Measurements from ENCODE around the gene ZBTB7C. TPM values are rescaled to one million over a fixed set of nuclear protein-coding genes. Genes with fewer than 3 reads are reported as not detected.

The ZBTB7C gene
- total RNA-seq, 1 donor from 2014 or later, result 1.0 TPM

DNA sequence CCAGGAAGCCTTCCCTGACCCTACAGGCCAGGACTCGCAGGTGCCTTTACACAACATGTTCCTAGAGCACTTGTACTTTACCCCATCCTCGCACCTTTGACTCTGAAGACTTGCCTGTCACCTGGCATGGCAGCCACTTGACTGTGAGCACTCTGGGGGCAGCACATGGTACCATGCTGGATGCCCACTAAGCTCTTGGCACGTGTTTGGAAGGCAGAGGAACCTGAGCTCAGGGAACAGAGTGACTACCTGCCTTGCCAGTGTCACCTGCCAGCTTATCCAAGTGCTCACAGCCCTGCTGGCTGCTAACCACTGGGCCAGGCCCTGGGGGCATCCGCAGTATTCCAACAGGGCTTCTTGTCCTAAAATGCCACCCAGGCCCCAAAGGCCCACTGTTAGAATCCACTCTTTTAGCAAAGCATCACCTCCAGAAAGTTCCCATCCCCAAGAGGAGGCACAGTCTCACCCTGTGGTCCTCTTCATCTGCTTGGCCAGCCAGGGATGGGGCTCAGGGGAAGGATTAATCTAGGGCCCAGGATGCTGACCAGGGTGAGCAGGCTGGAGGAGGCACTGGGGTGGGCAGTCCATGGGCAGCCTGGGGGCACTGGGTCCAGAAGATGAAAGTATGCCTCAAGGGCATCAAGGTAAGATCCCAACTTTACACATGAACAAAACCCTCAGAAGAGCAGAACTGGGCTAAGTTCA is 57.0 kb downstream of the ZBTB7C start:
- Mint-ChIP-seq H3K9me3 (no peaks in the 10 kb centered on the region), H3K27ac (no peak overlapping the region), H3K27me3 (ENCODE audit: insufficient read depth) (peaks cover 7% of the 10 kb centered on the region), H3K36me3 (ENCODE audit: low read depth) (no peaks in the 10 kb centered on the region), H3K4me1 (ENCODE audit: low read depth) (no peaks in the 10 kb centered on the region), H3K4me3 (no peak overlapping the region)
- DNase-seq (ENCODE audit: low spot score), result no peak
- intact Hi-C loops (cut with micrococcal nuclease), result no loop called here

DNA sequence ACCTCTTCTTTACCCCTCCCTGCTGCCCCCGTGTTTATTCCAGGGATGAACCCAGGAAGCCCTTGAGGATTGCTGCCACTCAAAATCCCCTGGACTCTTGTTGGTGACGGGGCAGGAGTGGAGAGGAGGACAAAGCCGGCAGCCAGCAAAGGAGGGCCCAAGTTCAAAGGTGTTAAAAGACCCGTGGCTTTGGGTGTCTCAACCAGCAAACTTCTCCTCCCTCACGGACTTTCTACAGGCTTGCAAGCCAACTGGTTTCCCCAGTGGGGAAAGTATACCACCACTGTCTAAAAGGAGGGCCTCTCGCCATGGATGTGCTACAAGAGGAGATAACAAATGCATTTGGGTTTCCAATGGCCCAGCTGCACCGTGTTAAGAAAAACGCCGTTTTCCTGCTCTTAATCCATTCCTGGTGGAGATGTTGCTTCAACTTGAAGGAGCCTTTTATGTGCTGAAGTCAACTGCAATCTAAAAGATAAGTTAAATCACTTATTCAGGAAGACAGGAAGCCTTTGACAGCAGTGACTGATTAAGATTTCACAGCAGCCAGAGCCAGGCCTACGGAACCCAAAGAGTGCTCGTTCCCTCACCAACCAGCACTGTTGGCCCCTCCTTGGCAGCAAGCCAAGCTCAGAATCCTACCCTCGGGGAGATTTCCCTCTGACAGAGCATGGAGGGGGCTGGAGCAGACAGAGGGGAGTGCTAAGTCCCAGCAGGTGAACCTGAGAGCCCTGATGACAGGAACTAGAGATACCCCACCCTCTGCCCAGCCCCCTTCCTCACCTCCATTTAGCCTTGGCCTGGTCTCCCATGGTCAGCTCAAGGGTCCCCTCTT is 57.8 kb downstream of the ZBTB7C start:
- Mint-ChIP-seq H3K36me3 (ENCODE audit: low read depth) (no peaks in the 10 kb centered on the region), H3K9me3 (no peaks in the 10 kb centered on the region), H3K4me1 (ENCODE audit: low read depth) (no peaks in the 10 kb centered on the region), H3K27me3 (ENCODE audit: insufficient read depth) (peaks cover 7% of the 10 kb centered on the region), H3K4me3 (no peak overlapping the region), H3K27ac (no peak overlapping the region)
- no peak for DNase-seq (ENCODE audit: low spot score)
- intact Hi-C loops (cut with micrococcal nuclease), result no loop called here

DNA sequence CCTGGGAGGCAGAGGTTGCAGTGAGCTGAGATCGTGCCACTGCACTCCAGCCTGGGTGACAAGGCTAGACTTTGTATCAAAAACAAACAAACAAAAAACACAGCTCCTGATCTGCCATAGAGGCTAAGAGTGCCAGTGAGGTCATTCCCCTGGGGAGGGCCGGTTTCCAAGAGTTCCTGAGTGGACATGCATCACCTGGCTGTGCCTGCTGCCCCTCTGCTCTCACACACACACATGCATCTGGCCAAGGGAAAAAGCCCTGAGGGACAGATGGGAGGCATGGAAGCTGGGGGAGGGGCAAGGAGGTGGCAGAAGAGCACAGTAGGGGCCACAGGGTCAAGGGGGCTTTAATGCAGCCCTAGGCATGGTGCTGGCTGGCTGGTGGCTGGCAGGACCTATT is 60.4 kb downstream of the ZBTB7C start:
- Mint-ChIP-seq H3K4me3 (no peak overlapping the region), H3K4me1 (ENCODE audit: low read depth) (no peaks in the 10 kb centered on the region), H3K27ac (no peak overlapping the region), H3K27me3 (ENCODE audit: insufficient read depth) (peaks cover 4% of the 10 kb centered on the region), H3K9me3 (no peaks in the 10 kb centered on the region), H3K36me3 (ENCODE audit: low read depth) (no peaks in the 10 kb centered on the region)
- DNase-seq (ENCODE audit: low spot score), result no peak
- intact Hi-C loops (cut with micrococcal nuclease), result no loop called here

DNA sequence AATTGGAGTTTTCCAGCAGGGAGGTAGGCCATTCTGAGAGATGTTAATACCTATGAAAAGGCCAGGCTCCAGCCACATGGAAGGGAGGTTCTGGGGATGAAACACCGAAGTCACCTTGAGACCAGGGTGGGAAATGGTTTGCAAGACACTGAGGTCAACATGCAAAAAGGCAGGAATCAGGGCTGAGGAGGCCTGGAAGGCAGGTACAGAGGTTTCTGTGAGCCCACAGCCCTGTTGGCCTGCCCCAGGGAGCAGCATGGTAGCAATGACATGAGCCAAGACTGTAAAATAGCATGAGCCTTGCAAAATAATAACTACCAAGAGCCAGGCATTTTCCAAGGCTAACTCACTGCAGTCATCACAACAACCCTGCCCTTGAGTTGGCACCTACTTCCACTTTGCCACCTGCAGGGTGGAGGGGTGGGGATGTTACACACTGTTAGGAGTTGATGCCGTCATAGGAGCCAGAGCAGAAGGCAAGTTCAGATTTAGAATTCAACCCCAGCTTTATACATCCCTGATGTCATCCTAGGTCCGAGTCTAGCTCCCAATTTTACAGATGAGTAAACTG is 61.3 kb downstream of the ZBTB7C start:
- peaks cover 8% of the 10 kb centered on the region for H3K27me3 Mint-ChIP-seq (ENCODE audit: insufficient read depth)
- intact Hi-C loops (cut with micrococcal nuclease), result no loop called here
- H3K27ac Mint-ChIP-seq, result no peak overlapping the region
- no peaks in the 10 kb centered on the region for H3K4me1 Mint-ChIP-seq (ENCODE audit: low read depth)
- H3K36me3 Mint-ChIP-seq (ENCODE audit: low read depth), result no peaks in the 10 kb centered on the region
- no peak overlapping the region for H3K4me3 Mint-ChIP-seq
- no peak for DNase-seq (ENCODE audit: low spot score)
- no peaks in the 10 kb centered on the region for H3K9me3 Mint-ChIP-seq

DNA sequence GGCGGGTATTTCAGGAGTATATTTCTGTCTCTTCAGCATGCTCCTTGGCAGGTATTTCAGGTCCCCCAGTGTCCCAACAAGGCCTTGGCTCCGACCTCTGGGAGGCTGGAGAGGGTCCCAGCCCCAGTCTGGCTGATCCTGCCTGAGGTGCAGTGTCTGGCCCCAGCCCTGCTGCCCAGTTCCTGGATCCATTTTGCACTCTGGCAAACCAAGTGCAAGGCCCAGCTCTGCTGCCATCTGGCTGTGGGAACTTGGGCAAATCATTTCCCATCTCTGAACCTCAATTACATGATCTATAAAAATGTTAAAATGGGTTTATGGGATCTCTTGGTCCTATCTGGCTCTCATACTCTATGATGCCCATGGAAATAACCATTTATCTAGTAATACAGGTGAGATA is 63.6 kb downstream of the ZBTB7C start:
- no peaks in the 10 kb centered on the region for H3K4me1 Mint-ChIP-seq (ENCODE audit: low read depth)
- H3K9me3 Mint-ChIP-seq, result no peaks in the 10 kb centered on the region
- no peak overlapping the region for H3K27ac Mint-ChIP-seq
- H3K4me3 Mint-ChIP-seq, result no peak overlapping the region
- DNase-seq (ENCODE audit: low spot score), result no peak
- intact Hi-C loops (cut with micrococcal nuclease), result no loop called here
- no peaks in the 10 kb centered on the region for H3K36me3 Mint-ChIP-seq (ENCODE audit: low read depth)
- H3K27me3 Mint-ChIP-seq (ENCODE audit: insufficient read depth), result peaks cover 5% of the 10 kb centered on the region

DNA sequence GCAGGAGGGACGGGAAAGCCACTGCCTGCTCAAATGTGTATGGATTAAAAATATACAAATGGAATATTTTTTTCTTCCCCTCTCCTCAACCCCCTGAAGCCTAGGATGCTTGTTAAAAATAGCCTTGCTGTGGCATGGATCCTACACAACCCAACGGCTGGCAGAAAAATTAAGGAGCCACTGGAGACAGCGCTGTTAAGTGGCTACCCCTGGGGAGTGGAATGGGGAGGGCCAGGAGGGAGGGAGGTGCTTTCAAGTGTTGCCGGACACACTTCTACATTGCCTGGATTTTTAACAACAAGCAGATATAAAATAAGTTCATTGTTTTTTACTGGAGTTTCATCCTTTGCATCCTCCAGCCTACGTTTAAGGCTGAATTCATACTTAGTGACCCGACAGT is 66.6 kb downstream of the ZBTB7C start:
- Mint-ChIP-seq H3K4me1 (ENCODE audit: low read depth) (no peaks in the 10 kb centered on the region), H3K27ac (no peak overlapping the region), H3K36me3 (ENCODE audit: low read depth) (no peaks in the 10 kb centered on the region), H3K27me3 (ENCODE audit: insufficient read depth) (peaks cover 9% of the 10 kb centered on the region), H3K9me3 (no peaks in the 10 kb centered on the region), H3K4me3 (no peak overlapping the region)
- intact Hi-C loops (cut with micrococcal nuclease), result no loop called here
- no peak for DNase-seq (ENCODE audit: low spot score)

DNA sequence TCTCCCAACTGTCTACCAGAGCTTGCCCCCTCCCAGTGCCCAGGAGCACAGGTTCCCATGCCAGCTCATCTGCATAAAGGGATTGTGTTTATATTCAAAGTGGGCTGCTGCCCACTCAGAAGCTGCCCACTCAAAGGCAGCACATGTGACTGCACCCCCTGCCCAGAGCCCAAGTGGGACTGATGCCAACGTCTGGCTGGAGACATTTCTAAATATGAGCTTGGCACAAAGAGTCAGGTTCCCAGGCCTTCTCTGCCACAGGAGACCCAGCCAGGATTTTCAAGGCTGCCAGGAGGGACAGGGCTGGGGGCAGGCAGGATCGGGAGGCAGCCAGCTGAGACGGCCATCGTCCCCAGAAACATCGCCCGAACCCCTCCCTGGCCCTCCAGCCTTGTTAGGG is 67.1 kb downstream of the ZBTB7C start:
- Mint-ChIP-seq H3K4me3 (no peak overlapping the region), H3K4me1 (ENCODE audit: low read depth) (no peaks in the 10 kb centered on the region), H3K9me3 (no peaks in the 10 kb centered on the region), H3K27ac (no peak overlapping the region), H3K27me3 (ENCODE audit: insufficient read depth) (peaks cover 9% of the 10 kb centered on the region), H3K36me3 (ENCODE audit: low read depth) (no peaks in the 10 kb centered on the region)
- intact Hi-C loops (cut with micrococcal nuclease), result no loop called here
- no peak for DNase-seq (ENCODE audit: low spot score)

DNA sequence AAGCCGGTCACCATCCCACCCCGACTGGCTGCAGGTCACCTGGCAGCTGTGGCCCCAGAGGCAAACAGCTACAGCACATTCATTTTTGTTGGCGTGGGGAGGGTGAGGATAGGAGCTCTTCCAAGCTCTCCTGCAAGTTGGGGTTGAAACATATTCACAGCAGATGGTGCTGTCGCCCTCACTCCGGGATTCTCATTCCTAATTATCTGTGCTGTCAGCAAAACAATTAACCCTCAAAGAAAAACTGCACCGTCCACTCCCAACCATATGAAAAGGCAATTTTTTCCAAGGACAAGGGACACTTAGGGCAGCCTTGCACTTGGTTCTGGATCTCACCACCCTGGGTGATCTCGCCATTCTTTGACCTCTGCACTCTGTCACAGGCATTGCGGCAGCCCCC is 68.6 kb downstream of the ZBTB7C start:
- H3K27me3 Mint-ChIP-seq (ENCODE audit: insufficient read depth), result peaks cover 9% of the 10 kb centered on the region
- no peak overlapping the region for H3K27ac Mint-ChIP-seq
- no peak overlapping the region for H3K4me3 Mint-ChIP-seq
- no peaks in the 10 kb centered on the region for H3K4me1 Mint-ChIP-seq (ENCODE audit: low read depth)
- H3K36me3 Mint-ChIP-seq (ENCODE audit: low read depth), result no peaks in the 10 kb centered on the region
- intact Hi-C loops (cut with micrococcal nuclease), result no loop called here
- no peak for DNase-seq (ENCODE audit: low spot score)
- H3K9me3 Mint-ChIP-seq, result no peaks in the 10 kb centered on the region

DNA sequence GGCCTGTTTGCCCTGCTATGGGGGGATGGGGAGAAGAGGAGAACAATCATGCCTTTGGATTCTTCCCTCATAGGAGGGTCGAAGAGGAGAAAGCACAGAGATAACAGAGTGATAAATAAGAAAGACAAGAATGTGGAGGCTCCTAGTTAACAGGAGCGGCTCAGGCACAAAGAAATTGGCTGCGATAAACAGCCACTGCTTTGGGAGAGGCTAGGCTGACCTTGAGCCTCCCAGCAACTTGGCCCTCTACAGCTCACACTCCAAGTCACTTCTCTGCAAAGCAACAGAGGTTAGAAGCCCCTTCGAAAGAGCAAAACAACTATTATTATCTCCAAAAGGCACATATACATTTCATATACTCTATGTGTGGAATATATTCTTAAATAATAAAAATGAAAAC is 69.5 kb downstream of the ZBTB7C start:
- H3K9me3 Mint-ChIP-seq, result no peaks in the 10 kb centered on the region
- peaks cover 11% of the 10 kb centered on the region for H3K27me3 Mint-ChIP-seq (ENCODE audit: insufficient read depth)
- intact Hi-C loops (cut with micrococcal nuclease), result no loop called here
- DNase-seq (ENCODE audit: low spot score), result no peak
- H3K4me3 Mint-ChIP-seq, result no peak overlapping the region
- H3K4me1 Mint-ChIP-seq (ENCODE audit: low read depth), result no peaks in the 10 kb centered on the region
- H3K36me3 Mint-ChIP-seq (ENCODE audit: low read depth), result no peaks in the 10 kb centered on the region
- H3K27ac Mint-ChIP-seq, result no peak overlapping the region

DNA sequence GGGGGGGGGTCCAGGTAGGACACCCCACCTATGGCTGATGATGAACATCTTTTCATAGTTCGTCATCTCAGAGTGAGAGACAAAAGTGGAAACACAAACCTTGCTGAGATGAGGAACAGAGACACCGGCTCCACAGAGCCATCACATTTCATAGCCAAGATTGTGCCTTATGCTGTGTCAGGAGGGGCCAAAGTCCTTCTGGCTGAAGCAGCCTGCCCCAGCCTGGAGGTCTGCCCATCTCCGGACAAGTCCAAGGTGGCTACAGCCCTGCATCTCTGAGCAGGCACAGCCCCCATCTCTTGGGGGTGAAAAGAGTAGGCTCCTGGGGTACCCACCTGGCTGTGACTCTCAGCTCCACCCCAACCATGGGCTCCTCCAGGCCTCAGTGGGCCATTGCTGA is 70.3 kb downstream of the ZBTB7C start:
- H3K27ac Mint-ChIP-seq, result no peak overlapping the region
- H3K36me3 Mint-ChIP-seq (ENCODE audit: low read depth), result no peaks in the 10 kb centered on the region
- no peak for DNase-seq (ENCODE audit: low spot score)
- peaks cover 14% of the 10 kb centered on the region for H3K27me3 Mint-ChIP-seq (ENCODE audit: insufficient read depth)
- H3K4me1 Mint-ChIP-seq (ENCODE audit: low read depth), result no peaks in the 10 kb centered on the region
- intact Hi-C loops (cut with micrococcal nuclease), result no loop called here
- no peak overlapping the region for H3K4me3 Mint-ChIP-seq
- H3K9me3 Mint-ChIP-seq, result no peaks in the 10 kb centered on the region

DNA sequence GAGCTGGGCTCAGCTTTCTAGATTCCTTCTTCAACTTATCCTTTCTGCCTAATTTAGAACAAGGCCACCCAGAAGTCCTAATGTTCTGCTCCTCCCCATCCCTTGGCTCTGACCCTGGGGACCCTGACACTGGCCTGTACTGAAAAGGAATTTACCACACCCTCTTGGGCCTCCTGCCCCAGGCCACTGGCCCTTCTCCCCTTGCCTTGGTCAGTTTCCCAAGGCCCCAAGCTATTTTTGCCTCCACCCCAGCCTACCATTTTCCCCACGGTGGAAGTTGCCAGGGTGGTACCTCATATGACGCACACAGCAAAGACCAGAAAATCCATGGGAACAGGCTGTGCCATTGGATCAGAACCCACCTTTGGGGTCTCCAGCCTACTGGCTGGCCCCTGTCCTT is 72.1 kb downstream of the ZBTB7C start:
- Mint-ChIP-seq H3K9me3 (no peaks in the 10 kb centered on the region), H3K36me3 (ENCODE audit: low read depth) (no peaks in the 10 kb centered on the region), H3K4me3 (no peak overlapping the region), H3K4me1 (ENCODE audit: low read depth) (no peaks in the 10 kb centered on the region), H3K27me3 (ENCODE audit: insufficient read depth) (peaks cover 20% of the 10 kb centered on the region), H3K27ac (no peak overlapping the region)
- DNase-seq (ENCODE audit: low spot score), result no peak
- intact Hi-C loops (cut with micrococcal nuclease), result no loop called here

DNA sequence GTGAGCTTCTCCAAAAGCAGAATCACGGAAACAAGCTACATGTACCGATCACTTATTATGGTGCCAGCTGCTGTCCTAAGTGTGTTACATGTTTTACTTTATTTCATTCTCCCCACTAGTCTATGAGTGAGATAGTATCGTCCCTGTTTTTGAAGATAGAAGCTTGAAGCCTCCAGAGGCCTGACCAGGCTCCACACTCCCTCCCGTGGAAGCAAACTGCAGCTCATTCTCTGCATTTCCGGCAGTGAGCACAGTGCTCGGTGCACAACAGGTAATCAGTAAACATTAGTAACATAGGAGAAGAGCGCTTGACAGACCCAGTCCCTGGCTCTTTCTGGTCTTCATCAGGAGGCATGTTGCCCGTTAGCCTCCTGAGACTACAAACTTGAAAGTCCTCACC is 72.9 kb downstream of the ZBTB7C start:
- no peaks in the 10 kb centered on the region for H3K36me3 Mint-ChIP-seq (ENCODE audit: low read depth)
- no peaks in the 10 kb centered on the region for H3K4me1 Mint-ChIP-seq (ENCODE audit: low read depth)
- no peaks in the 10 kb centered on the region for H3K9me3 Mint-ChIP-seq
- no peak overlapping the region for H3K27ac Mint-ChIP-seq
- intact Hi-C loops (cut with micrococcal nuclease), result no loop called here
- DNase-seq (ENCODE audit: low spot score), result no peak
- H3K27me3 Mint-ChIP-seq (ENCODE audit: insufficient read depth), result peaks cover 20% of the 10 kb centered on the region
- H3K4me3 Mint-ChIP-seq, result no peak overlapping the region

DNA sequence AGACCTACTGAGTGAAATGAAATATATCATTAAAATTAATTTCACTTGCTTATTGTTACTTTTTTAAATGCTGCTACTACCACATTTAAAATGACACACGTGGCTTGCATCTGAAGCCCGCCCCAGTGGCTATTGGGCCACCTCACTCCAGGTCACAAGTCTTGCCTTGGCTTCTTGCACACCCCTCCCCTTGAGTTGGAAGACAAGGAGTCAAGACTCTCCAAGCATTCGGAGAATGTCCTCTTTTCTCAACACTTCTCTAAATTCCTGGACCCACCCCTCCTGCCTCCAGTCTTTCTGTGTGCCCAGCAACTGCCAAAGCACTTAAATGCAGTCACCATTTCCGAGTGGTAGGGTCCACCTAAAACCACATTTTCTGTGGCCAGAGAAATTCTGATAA is 73.4 kb downstream of the ZBTB7C start:
- no peak overlapping the region for H3K4me3 Mint-ChIP-seq

More for the DNA sequence above, 73.4 kb downstream of the ZBTB7C start:
- Mint-ChIP-seq H3K36me3 (ENCODE audit: low read depth) (no peaks in the 10 kb centered on the region), H3K27me3 (ENCODE audit: insufficient read depth) (peaks cover 20% of the 10 kb centered on the region), H3K9me3 (no peaks in the 10 kb centered on the region), H3K27ac (no peak overlapping the region), H3K4me1 (ENCODE audit: low read depth) (no peaks in the 10 kb centered on the region)
- no peak for DNase-seq (ENCODE audit: low spot score)
- intact Hi-C loops (cut with micrococcal nuclease), result no loop called here
